Cardiac fibroblast (primary cell): ENCODE data around the gene ABCD2.

Experiments
- DNase-seq, 2 donors: peaks; one replicate each; pipeline versions ENCODE4 v3.0.0 to v3.0.0-alpha.2; 2010; ENCODE audit warnings: low read depth in 2 of 2
- H3K4me3 ChIP-seq, 2 donors: replicated peaks in 1 of 2; 1 replicate in 1 of 2; 2 replicates in 1 of 2; pipeline ENCODE4 v1.5.1; 2011; ENCODE audit warnings: low read depth in 2 of 2, low read length in 2 of 2, mild to moderate bottlenecking in 2 of 2, moderate library complexity in 1 of 2
- CTCF ChIP-seq: IDR thresholded peaks from one replicate; pipeline ENCODE4 v1.5.1; 2011; ENCODE audit warnings: low read depth, mild to moderate bottlenecking, low read length, inconsistent platforms

The ABCD2 gene

DNA sequence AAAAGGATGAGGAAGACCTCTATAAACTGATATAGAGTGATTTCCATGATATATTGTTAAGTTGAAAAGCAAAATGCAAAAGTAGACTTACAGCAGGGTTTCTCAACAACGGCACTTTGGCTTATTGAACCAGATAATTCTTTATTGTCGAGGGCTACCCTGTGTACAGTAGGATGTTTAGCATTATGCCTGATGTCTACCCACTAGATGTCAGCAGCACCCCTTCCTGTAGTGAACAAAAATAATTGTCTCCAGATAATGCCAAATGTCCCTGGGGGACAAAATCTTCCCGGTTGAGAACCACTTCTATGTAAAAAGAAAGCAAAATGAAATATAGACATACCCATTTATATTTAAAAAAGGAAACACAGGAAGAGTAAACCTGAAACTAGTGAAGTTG lies 32.4 kb downstream of the ABCD2 start:
- DNase-seq, result peak in 1 of 2 donors; percentile 52
- no peak overlapping the region for H3K4me3 ChIP-seq
- TF ChIP-seq CTCF, result peak; percentile 42

GRCh38 chr12:39586816-39587215 lies 32.8 kb downstream of the ABCD2 start:
- H3K4me3 ChIP-seq, result no peak overlapping the region
- peak; percentile 44 to 51 for DNase-seq
- TF ChIP-seq CTCF, result no peak

DNA sequence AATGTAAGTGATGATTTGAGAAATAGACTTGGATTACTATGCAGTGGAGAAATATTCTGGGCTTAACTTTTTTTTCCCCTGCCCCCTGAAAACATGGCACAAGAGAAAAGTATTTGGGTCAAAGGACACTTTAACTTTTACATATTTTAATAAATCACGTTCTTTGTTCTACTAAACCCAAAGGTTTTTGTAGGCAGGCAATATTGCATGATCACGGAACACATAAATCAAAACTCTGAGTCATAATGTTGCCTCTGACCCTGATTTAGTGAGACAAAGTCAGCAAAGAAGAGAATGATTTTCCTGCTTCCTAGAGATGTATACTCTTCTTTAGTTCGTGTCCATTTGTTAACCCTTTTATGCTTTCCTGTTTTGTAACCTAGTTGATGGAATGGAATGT lies 38.0 kb downstream of the ABCD2 start:
- H3K4me3 ChIP-seq, result no peak overlapping the region
- peak; percentile 17 to 36 for DNase-seq
- no peak for TF ChIP-seq CTCF

- no peak overlapping the region for H3K4me3 ChIP-seq
- no peak for TF ChIP-seq CTCF
- no peak for DNase-seq
Observed at GRCh38 chr12:39575498-39575875, 44.1 kb downstream of the ABCD2 start.

DNA sequence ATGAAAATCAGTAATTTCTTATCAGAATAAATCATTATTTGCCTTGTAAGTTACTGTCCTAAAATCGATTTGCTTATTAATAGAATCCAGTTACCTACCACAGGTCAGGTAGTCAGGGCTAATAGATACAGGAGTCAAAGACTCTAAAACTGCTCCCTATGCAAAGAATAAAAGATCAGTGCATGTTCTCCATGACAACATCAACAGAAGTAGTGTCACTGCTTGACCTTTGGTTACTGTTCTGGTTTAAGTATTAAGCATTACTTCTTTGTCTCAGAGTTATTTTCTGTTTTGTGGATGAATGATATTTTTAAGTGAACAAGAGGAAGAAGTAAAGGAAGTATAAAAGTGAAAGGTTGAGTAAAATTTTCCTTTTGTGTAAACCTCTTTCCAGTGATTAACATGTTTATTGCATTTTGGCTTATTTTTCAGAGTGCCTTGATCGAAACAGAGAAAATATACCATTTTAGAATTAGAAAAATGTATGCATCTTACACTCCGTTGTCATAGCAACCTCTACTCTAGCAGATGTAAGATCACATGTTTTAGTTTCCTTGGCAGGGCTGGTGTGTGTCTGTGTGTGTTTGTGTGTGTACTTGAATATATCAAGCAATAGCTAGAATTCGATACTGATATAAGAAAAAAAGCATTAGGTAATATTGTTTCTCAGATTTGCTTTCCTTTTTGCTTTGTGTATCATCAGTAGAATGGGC lies 44.7 kb downstream of the ABCD2 start:
- DNase-seq, result peak in 1 of 2 donors; percentile 10
- H3K4me3 ChIP-seq, result no peak overlapping the region
- TF ChIP-seq CTCF, result no peak

DNA sequence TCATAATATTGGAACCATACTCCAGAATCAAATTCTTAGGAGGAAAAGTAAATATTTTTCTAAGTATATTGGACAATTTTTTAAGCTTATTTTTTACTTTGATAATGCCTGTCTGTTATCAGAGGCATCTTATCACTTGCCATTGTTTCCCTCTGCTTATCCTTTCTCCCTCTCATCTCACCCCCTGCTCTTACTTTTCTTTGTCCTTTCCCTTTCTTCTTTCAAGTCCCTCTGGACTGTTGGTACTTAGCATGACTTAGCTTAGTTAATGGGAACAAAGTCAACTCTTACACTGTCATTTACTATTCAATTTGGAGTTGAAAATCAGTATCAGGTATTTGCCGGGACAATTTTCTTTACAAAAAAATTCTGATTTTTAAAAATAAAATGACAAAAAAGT lies 45.2 kb downstream of the ABCD2 start:
- TF ChIP-seq CTCF, result no peak
- DNase-seq, result no peak
- H3K4me3 ChIP-seq, result no peak overlapping the region

DNA sequence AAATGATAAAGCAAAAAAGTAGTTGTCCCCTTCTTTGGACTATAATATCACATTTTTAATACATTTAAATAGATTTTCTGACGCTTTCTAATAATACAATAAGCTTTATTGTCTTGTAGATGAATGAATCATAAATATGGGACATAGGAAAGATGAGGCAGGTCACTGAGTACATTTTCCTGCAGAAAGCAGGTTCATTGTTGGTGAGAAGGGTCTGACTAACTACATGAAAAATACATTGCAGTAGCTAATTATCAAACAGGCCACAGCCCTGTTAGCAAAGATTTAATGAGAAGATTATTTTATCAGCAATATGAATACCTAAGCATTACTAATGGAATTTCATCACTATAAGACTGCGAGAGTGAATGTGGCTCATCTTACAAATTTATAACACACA lies 45.6 kb downstream of the ABCD2 start:
- H3K4me3 ChIP-seq, result no peak overlapping the region
- TF ChIP-seq CTCF, result no peak
- no peak for DNase-seq
